GM06990 (cell line): ENCODE results near the gene TTC16.

Source experiments
- DNase-seq: peaks from one replicate; pipeline ENCODE4 v3.0.0-alpha.2; 2011; ENCODE audit not compliant: insufficient read length; ENCODE audit errors: extremely low read depth
- H3K27me3 ChIP-seq: replicated peaks from 2 replicates; pipeline ENCODE4 v1.6.0; 2011; ENCODE audit warnings: low read length; ENCODE audit not compliant: control insufficient read depth, insufficient read depth
- H3K36me3 ChIP-seq: 2 replicates; pipeline ENCODE4 v1.5.1; 2011; ENCODE audit warnings: low read length; ENCODE audit not compliant: control insufficient read depth, insufficient read depth
- H3K4me3 ChIP-seq: replicated peaks from 2 replicates; pipeline ENCODE4 v1.5.1; 2011; ENCODE audit warnings: low read depth, mild to moderate bottlenecking, control low read depth, low read length
- CTCF ChIP-seq: IDR thresholded peaks from 2 replicates; pipeline ENCODE4 v1.5.1; 2011; ENCODE audit warnings: low read length, control low read depth, mild to moderate bottlenecking, inconsistent platforms; ENCODE audit not compliant: insufficient read depth, poor library complexity, severe bottlenecking

TTC16 gene

GRCh38 chr9:127769101-127769500, 53.2 kb downstream of the TTC16 start:
- no peak for TF ChIP-seq CTCF
- no peak for DNase-seq
- H3K27me3 ChIP-seq: no peaks in the 10 kb centered on the region
- no peak overlapping the region for H3K4me3 ChIP-seq
- peaks cover 21% of the 10 kb centered on the region for H3K36me3 ChIP-seq

GRCh38 chr9:127769929-127770582, 54.2 kb downstream of the TTC16 start:
- no peak for DNase-seq
- TF ChIP-seq CTCF: no peak
- Histone ChIP-seq H3K27me3 (no peaks in the 10 kb centered on the region), H3K36me3 (peaks cover 21% of the 10 kb centered on the region), H3K4me3 (peak overlapping the region; percentile 67)

GRCh38 chr9:127770583-127770904, 54.7 kb downstream of the TTC16 start:
- Histone ChIP-seq H3K4me3 (peak overlapping the region; percentile 67), H3K27me3 (no peaks in the 10 kb centered on the region), H3K36me3 (peaks cover 19% of the 10 kb centered on the region)
- no peak for TF ChIP-seq CTCF
- DNase-seq: no peak

GRCh38 chr9:127770905-127771569, 55.2 kb downstream of the TTC16 start:
- H3K36me3 ChIP-seq: peaks cover 17% of the 10 kb centered on the region
- DNase-seq: peak; percentile 97
- no peak for TF ChIP-seq CTCF
- no peaks in the 10 kb centered on the region for H3K27me3 ChIP-seq
- H3K4me3 ChIP-seq: peak overlapping the region; percentile 67

GRCh38 chr9:127771570-127772189, 55.8 kb downstream of the TTC16 start:
- DNase-seq: no peak
- Histone ChIP-seq H3K27me3 (no peaks in the 10 kb centered on the region), H3K36me3 (peaks cover 16% of the 10 kb centered on the region), H3K4me3 (peak overlapping the region; percentile 67)
- no peak for TF ChIP-seq CTCF
